Measurements from ENCODE around the gene IGSF23.
"Not testable (repeated sequence)": the region's sequence is repeated elsewhere in the genome, so short reads cannot be mapped to it uniquely, and the experiment has no call there.

IGSF23 gene

GRCh38 chr19:44672226-44672625, 58.9 kb downstream of the IGSF23 start:
- in situ Hi-C loops (cut with HindIII; ENCODE audit: low pct_unique_long_range_greater_than_20kb, low sequenced_read_pairs), result no loop called here
- no peak for DNase-seq (ENCODE audit: low read depth in 1 of 2, low spot score in 1 of 2)
- no peak for TF ChIP-seq JUND (IDR thresholded peaks at IDR 0.05; ENCODE audit: low read depth)

GRCh38 chr19:44673510-44673909, 60.1 kb downstream of the IGSF23 start:
- no peak for DNase-seq (ENCODE audit: low read depth in 1 of 2, low spot score in 1 of 2)
- in situ Hi-C loops (cut with HindIII; ENCODE audit: low pct_unique_long_range_greater_than_20kb, low sequenced_read_pairs), result no loop called here
- TF ChIP-seq JUND (IDR thresholded peaks at IDR 0.05; ENCODE audit: low read depth), result no peak

- no peak for DNase-seq (ENCODE audit: low read depth in 1 of 2, low spot score in 1 of 2)
- in situ Hi-C loops (cut with HindIII; ENCODE audit: low pct_unique_long_range_greater_than_20kb, low sequenced_read_pairs), result no loop called here
- TF ChIP-seq JUND (IDR thresholded peaks at IDR 0.05; ENCODE audit: low read depth), result no peak
These were observed 62.2 kb downstream of the IGSF23 start for GRCh38 chr19:44675521-44675920.

DNA sequence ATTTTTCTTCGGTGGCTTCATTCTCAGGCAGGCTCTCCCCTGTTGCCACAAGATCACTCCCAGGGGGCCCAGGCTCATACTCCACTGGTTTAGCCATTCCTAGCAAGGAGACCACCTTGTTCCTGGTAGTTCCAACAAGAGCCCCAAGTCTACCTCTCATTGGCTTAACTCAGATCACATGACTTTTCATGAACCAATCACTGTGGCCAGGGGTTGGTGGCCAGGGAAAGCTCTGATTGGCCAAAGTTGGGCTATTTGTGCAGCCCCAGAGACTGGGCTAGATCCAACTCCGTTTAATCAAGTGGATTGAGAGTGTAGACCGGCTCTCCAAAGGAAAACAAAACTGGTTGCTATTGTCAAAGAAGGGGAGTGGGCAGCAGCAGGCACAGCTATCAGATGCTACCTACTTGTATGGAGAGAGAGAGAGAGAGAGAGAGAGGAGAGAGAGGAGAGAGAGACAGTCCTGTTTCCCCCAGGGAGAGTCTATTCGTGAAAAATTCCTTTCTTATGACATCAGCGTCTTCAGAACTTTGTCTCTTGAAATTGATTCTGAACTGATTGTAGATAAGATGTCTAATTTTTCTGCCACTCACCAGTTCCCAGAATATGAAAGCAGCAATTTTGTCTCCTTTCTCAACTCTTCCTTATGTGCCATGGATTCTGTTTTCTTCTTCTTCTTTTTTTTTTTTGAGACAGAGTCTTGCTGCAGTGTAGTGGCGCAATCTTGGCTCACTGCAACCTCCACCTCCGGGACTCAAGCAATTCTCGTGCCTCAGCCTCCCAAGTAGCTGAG, 63.9 kb downstream of the IGSF23 start:
- in situ Hi-C loops (cut with HindIII; ENCODE audit: low pct_unique_long_range_greater_than_20kb, low sequenced_read_pairs), result no loop called here
- peak in 1 of 2 experiments; percentile 45 for DNase-seq (ENCODE audit: low read depth in 1 of 2, low spot score in 1 of 2)
- no peak for TF ChIP-seq JUND (IDR thresholded peaks at IDR 0.05; ENCODE audit: low read depth)

GRCh38 chr19:44680536-44680935, 67.2 kb downstream of the IGSF23 start:
- no peak for TF ChIP-seq JUND (IDR thresholded peaks at IDR 0.05; ENCODE audit: low read depth)
- no peak for DNase-seq (ENCODE audit: low read depth in 1 of 2, low spot score in 1 of 2)
- in situ Hi-C loops (cut with HindIII; ENCODE audit: low pct_unique_long_range_greater_than_20kb, low sequenced_read_pairs), result no loop called here

DNA sequence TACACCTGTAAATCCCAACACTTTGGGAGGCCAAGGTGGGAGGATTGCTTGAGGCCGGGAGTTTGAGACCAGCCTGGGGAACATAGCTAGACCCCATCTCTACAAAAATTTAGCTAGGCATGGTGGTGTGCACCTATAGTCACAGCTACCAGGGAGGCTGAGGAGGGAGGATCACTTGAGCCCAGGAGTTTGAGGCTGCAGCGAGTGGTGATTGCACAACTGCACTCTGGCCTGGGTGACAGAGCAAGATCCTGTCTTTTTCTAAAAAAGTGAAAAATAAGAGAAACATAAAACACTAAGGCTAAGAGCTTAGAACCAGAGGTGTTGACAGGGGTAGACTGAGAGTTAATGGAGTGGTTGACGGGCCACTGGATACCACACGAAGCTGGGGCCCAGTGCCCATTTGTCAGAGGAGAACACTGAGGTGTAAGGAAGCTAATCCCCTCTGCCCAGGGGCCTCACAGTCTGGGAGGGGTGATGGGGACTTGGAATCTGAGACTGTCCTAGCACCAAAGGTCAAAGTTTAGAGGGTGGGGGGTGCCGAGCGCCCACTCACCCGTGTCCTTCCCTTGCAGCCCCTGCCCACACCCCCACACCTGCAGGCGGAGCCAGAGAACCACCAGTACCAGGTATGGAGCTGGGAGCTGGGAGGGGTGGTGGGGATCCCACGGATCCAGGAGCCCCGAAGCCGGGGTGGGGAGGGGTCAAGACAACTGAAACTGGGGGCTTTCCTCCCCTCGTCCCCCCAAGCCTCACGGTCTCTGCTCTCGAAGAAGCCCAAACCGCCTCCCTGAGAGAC, 68.8 kb downstream of the IGSF23 start:
- TF ChIP-seq JUND (IDR thresholded peaks at IDR 0.05; ENCODE audit: low read depth), result no peak
- in situ Hi-C loops (cut with HindIII; ENCODE audit: low pct_unique_long_range_greater_than_20kb, low sequenced_read_pairs), result no loop called here
- no peak for DNase-seq (ENCODE audit: low read depth in 1 of 2, low spot score in 1 of 2)

DNA sequence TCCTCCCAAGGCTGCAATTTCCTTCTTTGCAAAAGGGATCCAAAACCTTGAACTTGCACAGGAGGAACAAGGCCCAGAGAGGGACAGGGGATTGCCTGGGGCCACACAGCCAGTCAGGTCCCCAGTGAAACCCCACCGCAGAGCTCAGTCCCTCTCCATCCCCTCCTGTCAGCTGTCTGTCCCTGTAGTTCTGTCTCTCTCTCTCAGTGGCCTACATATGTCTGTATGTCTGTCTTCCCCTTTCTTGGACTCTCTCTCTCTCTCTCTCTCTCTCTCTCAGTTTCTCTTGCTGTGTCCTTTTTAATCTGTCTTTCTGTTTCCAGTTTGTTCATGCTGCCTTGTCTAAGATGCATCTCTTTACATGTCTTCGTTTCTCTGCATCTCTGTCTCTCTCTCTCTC, 69.4 kb downstream of the IGSF23 start:
- no peak for DNase-seq (ENCODE audit: low read depth in 1 of 2, low spot score in 1 of 2)
- TF ChIP-seq JUND (IDR thresholded peaks at IDR 0.05; ENCODE audit: low read depth), result no peak
- in situ Hi-C loops (cut with HindIII; ENCODE audit: low pct_unique_long_range_greater_than_20kb, low sequenced_read_pairs), result no loop called here

GRCh38 chr19:44683434-44684210, 70.3 kb downstream of the IGSF23 start:
- no peak for TF ChIP-seq JUND (IDR thresholded peaks at IDR 0.05; ENCODE audit: low read depth)
- DNase-seq (ENCODE audit: low read depth in 1 of 2, low spot score in 1 of 2), result no peak
- in situ Hi-C loops (cut with HindIII; ENCODE audit: low pct_unique_long_range_greater_than_20kb, low sequenced_read_pairs), result no loop called here

GRCh38 chr19:44684396-44684795, 71.0 kb downstream of the IGSF23 start:
- in situ Hi-C loops (cut with HindIII; ENCODE audit: low pct_unique_long_range_greater_than_20kb, low sequenced_read_pairs); DNase-seq (ENCODE audit: low read depth in 1 of 2, low spot score in 1 of 2): not testable (repeated sequence)

DNA sequence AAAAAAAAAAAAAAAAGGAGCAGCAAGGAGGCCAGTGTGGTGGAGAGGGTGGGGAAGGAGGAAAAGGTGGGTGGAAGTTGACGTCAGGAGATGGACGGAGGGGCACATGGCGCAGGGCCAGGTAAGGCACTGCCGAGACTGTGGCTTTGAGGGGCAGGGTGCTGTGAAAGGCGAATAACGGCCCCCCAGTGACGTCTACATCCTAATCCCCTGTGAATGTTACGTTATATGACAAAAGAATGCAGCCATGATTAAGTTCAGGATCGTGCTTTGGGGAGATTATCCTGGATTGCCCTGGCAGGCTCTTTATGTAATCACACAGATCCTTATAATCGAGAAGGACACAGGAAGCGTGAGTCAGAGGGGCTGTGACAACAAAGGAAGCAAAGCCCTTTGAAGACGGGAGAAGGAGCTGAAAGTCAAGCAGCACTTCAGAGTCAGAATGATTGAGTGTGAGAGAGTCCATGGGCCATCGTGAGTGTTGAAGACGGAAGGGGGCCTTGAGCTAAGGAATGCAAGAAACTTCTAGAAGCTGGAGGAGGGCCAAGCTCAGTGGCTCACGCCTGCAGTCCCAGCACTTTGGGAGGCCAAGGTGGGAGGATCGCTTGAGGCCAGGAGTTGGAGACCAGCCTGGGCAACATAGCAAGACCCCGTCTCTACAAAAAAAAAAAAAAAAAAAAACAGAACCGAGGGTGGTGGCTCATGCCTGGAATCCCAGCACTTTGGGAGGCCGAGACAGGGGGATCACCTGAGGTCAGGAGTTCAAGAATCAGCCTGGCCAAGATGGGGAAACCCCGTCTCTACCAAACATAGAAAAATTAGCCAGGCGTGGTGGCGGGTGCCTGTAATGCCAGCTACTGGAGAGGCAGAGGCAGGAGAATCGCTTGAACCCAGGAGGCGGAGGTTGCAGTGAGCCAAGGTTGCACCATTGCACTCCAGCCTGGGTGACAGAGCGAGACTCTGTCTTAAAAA, 71.8 kb downstream of the IGSF23 start:
- TF ChIP-seq JUND (IDR thresholded peaks at IDR 0.05; ENCODE audit: low read depth), result no peak
- no peak for DNase-seq (ENCODE audit: low read depth in 1 of 2, low spot score in 1 of 2)
- in situ Hi-C loops (cut with HindIII; ENCODE audit: low pct_unique_long_range_greater_than_20kb, low sequenced_read_pairs), result no loop called here

- in situ Hi-C loops (cut with HindIII; ENCODE audit: low pct_unique_long_range_greater_than_20kb, low sequenced_read_pairs), result no loop called here
- no peak for DNase-seq (ENCODE audit: low read depth in 1 of 2, low spot score in 1 of 2)
- no peak for TF ChIP-seq JUND (IDR thresholded peaks at IDR 0.05; ENCODE audit: low read depth)
These were observed 72.5 kb downstream of the IGSF23 start for GRCh38 chr19:44685877-44686276.
